Right atrium auricular region (tissue), 2 donors: ENCODE data around the gene GADD45A. TPM values are rescaled to one million over a fixed set of nuclear protein-coding genes. Genes with fewer than 3 reads are reported as not detected.

Source experiments
- DNase-seq: peaks from one replicate; pipeline ENCODE4 v3.0.0-alpha.2; 2019; ENCODE audit warnings: low spot score
- H3K27ac ChIP-seq, 2 donors: fragments of 200-600 bp; sonication (generic); 1 replicate in 1 of 2; 2 replicates in 1 of 2; pipeline ENCODE4 v1.5.1; 2016 to 2019
- H3K27me3 ChIP-seq, 2 donors: fragments of 200-600 bp; sonication (generic); one replicate each; pipeline versions ENCODE4 v1.5.1 to v1.6.0; 2017 to 2019
- H3K36me3 ChIP-seq: fragments of 200-600 bp; sonication (generic); one replicate; pipeline ENCODE4 v1.5.1; 2016
- H3K4me1 ChIP-seq, 2 donors: fragments of 200-600 bp; sonication (generic); one replicate each; pipeline versions ENCODE4 v1.5.1 to v1.6.0; 2017 to 2019
- H3K4me3 ChIP-seq, 2 donors: fragments of 200-600 bp; sonication (generic); 1 replicate in 1 of 2; 2 replicates in 1 of 2; pipeline ENCODE4 v1.5.1; 2017 to 2019; ENCODE audit warnings: mild to moderate bottlenecking in 1 of 2, moderate library complexity in 1 of 2
- H3K9me3 ChIP-seq, 2 donors: fragments of 200-600 bp; sonication (generic); one replicate each; pipeline ENCODE4 v1.5.1; 2019
- CTCF ChIP-seq, 2 donors: fragments of 200-600 bp; sonication (generic); IDR thresholded peaks; one replicate each; pipeline ENCODE4 v1.5.1; 2019; ENCODE audit warnings: antibody characterized with exemption in 2 of 2
- total RNA-seq, 2 donors: library from RNA; depleted of rRNA; stranded (reverse); fragments of >200 nt; gene quantifications; one replicate each; pipeline ENCODE4 v1.1.0, GENCODE V29; 2016

GADD45A gene
- total RNA-seq, 2 donors from 2014 or later = 25.3 to 26.6 TPM

- Histone ChIP-seq H3K9me3 (no peaks in the 10 kb centered on the region), H3K27ac (peak overlapping the region; percentile 97 to 98), H3K27me3 (no peaks in the 10 kb centered on the region), H3K4me1 (peaks cover 0 to 19% of the 10 kb centered on the region in 2 donors), H3K4me3 (peak overlapping the region; percentile 69 to 83), H3K36me3 (peaks cover 15% of the 10 kb centered on the region)
- DNase-seq = no peak
- no peak for TF ChIP-seq CTCF (IDR thresholded peaks at IDR 0.05)
Observed at GRCh38 chr1:67687198-67687545, 2.2 kb downstream of the GADD45A start.

DNA sequence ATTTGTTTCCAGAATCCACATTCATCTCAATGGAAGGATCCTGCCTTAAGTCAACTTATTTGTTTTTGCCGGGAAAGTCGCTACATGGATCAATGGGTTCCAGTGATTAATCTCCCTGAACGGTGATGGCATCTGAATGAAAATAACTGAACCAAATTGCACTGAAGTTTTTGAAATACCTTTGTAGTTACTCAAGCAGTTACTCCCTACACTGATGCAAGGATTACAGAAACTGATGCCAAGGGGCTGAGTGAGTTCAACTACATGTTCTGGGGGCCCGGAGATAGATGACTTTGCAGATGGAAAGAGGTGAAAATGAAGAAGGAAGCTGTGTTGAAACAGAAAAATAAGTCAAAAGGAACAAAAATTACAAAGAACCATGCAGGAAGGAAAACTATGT is 2.6 kb downstream of the GADD45A start:
- Histone ChIP-seq H3K36me3 (peaks cover 15% of the 10 kb centered on the region), H3K9me3 (no peaks in the 10 kb centered on the region), H3K4me3 (no peak overlapping the region), H3K27me3 (no peaks in the 10 kb centered on the region), H3K27ac (peak overlapping the region in 1 of 2 donors; percentile 98), H3K4me1 (peaks cover 0 to 19% of the 10 kb centered on the region in 2 donors)
- TF ChIP-seq CTCF (IDR thresholded peaks at IDR 0.05) = no peak
- no peak for DNase-seq

DNA sequence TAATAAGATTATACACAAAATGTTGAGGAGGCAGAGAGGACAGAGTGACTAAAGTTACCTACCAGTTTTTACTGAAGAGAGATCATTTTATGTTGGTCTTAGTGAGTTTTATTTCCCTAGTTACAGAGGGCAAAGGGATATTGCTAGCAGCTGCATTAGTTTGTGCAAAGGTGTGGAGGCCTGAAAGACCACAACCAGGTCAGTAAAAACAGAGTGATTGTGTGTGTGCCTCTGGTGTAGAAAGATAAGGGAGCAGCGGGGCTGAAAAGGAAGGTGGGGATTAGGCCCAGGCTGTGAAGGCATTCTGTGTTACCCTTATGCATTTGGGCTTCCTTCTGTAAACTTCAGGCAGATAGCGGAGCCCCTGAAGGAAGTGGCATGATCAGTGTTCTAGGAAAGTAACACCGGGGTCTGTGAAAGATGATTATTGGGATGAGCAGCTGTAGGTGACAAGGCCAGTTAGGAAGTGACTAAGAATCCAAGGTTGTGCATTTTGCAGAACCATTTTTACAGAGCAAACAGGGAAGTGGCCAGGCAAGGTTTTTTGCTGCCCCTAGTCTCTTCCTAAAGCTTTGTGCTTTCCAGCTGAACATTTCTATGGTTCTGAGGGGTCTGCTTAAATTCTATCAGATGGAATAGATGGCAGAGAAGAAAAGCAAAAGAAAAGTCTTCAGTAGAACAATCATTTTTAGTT is 3.7 kb downstream of the GADD45A start:
- H3K36me3 ChIP-seq = peaks cover 15% of the 10 kb centered on the region
- H3K4me1 ChIP-seq = peaks cover 0 to 19% of the 10 kb centered on the region in 2 donors
- H3K9me3 ChIP-seq = no peaks in the 10 kb centered on the region
- no peaks in the 10 kb centered on the region for H3K27me3 ChIP-seq
- no peak for DNase-seq
- no peak for TF ChIP-seq CTCF (IDR thresholded peaks at IDR 0.05)
- no peak overlapping the region for H3K27ac ChIP-seq
- H3K4me3 ChIP-seq = no peak overlapping the region

DNA sequence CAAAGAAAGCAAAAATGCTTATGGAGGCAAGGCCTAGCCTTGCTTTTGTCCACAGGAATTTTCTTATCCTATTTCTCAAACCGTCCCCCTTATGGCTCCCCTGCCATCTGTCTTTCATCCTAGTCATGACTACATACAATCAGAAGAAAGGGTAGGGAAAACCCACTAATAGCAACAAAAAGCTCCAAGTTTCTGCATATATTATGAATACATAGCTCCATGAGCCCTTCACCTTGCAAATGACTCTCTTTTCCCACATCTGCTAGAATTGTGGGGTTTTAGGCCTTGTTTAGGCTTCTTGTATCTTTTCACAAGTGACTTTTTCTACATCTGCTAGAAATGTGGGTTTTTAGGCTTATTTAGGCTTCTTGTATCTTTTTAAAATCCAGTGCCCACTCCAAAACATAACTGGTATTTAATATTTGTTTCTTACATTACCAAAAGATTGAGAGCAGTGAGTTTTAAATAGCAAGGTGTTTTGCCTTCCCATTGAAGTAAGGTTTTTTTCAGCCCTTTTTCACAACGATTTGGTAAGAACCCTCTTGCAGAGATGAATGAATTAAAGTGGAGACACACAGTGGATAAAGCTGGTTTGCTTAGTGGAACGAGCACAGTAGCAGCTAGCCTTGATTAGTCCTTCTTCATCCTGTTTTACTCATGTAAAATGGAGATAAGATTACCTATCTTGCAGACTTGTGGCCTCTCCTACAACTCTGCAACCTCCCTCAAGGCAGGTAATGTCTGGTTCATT is 4.4 kb downstream of the GADD45A start:
- no peak overlapping the region for H3K27ac ChIP-seq
- TF ChIP-seq CTCF (IDR thresholded peaks at IDR 0.05) = no peak

DNA sequence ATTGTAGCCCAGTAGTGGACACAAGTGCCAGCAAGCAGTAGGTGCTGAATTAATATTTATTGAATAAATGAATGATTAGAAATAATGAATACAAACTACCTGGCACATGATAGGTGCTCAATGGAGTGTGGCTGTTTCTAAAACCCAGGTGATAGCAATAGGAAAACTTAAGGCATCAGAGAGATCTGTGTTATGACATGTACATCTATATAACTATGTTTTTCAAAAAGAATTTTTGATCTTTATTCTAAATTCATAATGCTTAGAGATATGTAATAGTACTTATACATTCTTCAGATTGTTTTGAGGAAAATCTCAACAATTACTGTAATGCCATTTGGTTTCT is 5.0 kb downstream of the GADD45A start:
- peaks cover 0 to 11% of the 10 kb centered on the region in 2 donors for H3K4me1 ChIP-seq
- H3K36me3 ChIP-seq = peaks cover 15% of the 10 kb centered on the region
- DNase-seq = no peak
- H3K9me3 ChIP-seq = no peaks in the 10 kb centered on the region
- no peak overlapping the region for H3K27ac ChIP-seq
- TF ChIP-seq CTCF (IDR thresholded peaks at IDR 0.05) = no peak
- H3K27me3 ChIP-seq = no peaks in the 10 kb centered on the region
- no peak overlapping the region for H3K4me3 ChIP-seq

More for the DNA sequence above, 4.4 kb downstream of the GADD45A start:
- no peaks in the 10 kb centered on the region for H3K27me3 ChIP-seq
- peaks cover 0 to 14% of the 10 kb centered on the region in 2 donors for H3K4me1 ChIP-seq
- no peak for DNase-seq
- H3K4me3 ChIP-seq = no peak overlapping the region
- no peaks in the 10 kb centered on the region for H3K9me3 ChIP-seq
- H3K36me3 ChIP-seq = peaks cover 15% of the 10 kb centered on the region
